ENCODE data around the gene SUPT3H.

Gene SUPT3H

DNA sequence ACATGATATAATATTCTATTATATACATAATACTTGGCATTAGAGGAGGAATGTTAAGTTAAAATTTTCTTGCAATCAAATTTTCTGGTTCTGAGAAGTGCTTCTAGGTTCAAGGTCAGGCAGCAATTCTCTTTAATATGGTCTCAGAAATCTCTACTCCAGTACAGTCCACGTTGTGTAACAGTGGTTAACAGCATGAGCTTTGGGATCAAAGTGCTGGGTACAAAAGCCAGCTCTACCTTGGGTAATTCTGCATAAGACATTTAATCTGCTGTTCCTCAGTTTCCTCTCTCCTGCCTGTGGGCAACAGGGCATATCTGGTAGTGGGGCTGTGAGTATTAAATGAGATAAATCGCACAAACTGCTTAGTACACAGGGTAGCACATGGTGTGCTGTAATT is 552.5 kb downstream of the SUPT3H start:
- H3K4me3 ChIP-seq (ENCODE audit: low read depth, low read length) = no peak overlapping the region
- TF ChIP-seq, protein P1, sequence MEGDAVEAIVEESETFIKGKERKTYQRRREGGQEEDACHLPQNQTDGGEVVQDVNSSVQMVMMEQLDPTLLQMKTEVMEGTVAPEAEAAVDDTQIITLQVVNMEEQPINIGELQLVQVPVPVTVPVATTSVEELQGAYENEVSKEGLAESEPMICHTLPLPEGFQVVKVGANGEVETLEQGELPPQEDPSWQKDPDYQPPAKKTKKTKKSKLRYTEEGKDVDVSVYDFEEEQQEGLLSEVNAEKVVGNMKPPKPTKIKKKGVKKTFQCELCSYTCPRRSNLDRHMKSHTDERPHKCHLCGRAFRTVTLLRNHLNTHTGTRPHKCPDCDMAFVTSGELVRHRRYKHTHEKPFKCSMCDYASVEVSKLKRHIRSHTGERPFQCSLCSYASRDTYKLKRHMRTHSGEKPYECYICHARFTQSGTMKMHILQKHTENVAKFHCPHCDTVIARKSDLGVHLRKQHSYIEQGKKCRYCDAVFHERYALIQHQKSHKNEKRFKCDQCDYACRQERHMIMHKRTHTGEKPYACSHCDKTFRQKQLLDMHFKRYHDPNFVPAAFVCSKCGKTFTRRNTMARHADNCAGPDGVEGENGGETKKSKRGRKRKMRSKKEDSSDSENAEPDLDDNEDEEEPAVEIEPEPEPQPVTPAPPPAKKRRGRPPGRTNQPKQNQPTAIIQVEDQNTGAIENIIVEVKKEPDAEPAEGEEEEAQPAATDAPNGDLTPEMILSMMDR (IDR thresholded peaks at IDR 0.05; ENCODE audit: borderline replicate concordance, insufficient read depth, low read depth, low read length) = no peak

DNA sequence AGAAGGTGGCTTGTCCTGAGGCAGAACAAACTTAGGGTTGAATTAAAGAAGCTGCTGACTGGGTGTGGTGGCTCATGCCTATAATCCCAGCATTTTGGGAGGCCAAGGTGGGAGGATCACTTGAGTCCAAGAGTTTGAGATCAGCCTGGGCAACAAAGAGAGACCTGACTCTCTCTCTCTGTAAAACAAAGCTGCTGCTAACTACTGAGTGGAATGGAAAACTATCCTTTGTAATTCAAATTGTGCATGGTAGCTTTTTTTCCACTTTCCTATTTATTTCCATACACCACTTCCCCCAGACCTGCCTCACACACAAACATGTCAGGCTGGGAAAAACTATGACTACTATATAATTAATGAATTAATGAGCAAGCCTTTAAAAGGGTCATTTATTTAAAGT is 553.2 kb downstream of the SUPT3H start:
- H3K4me3 ChIP-seq (ENCODE audit: low read depth, low read length) = no peak overlapping the region
- TF ChIP-seq, protein P1 (IDR thresholded peaks at IDR 0.05; ENCODE audit: borderline replicate concordance, insufficient read depth, low read depth, low read length) = no peak

DNA sequence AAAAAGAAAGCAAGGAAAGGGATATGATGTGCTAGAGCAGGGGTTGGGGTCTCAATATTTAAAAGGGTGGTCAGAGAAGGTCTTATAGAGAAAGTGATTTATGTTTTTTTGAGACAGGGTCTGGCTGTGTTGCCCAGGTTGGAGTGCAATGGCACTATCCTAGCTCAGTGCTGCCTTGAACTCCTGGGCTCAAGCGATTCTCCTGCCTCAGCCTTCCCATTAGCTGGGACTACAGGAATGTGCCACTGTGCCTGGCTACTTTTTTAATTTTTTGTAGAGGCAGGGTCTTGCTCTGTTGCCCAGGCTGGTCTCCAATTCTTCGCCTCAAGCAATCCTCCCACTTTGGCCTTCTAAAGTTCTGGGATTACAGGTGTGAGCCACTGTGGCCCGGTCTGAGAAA is 557.0 kb downstream of the SUPT3H start:
- no peak overlapping the region for H3K4me3 ChIP-seq (ENCODE audit: low read depth, low read length)
- TF ChIP-seq, protein P1 (IDR thresholded peaks at IDR 0.05; ENCODE audit: borderline replicate concordance, insufficient read depth, low read depth, low read length) = no peak

DNA sequence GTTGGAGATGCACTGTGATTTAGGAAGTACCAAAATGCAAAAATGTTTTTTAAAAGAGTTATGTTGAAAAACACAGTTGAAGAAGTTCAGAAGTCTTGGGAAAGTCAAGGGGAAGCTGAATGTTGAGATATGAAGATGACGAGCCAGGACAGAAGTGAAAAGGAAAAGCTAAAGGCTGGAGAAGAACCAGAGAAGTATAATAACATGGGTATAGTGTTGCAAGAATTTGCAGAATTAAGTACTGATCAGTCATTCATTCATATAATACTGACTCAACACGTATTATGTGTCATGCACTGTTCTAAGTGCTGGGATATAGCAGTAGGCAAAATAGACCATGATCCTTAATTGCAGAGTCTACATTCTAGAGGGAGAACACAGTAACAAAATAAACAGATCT is 557.4 kb downstream of the SUPT3H start:
- TF ChIP-seq, protein P1 (IDR thresholded peaks at IDR 0.05; ENCODE audit: borderline replicate concordance, insufficient read depth, low read depth, low read length) = no peak
- H3K4me3 ChIP-seq (ENCODE audit: low read depth, low read length) = no peak overlapping the region

DNA sequence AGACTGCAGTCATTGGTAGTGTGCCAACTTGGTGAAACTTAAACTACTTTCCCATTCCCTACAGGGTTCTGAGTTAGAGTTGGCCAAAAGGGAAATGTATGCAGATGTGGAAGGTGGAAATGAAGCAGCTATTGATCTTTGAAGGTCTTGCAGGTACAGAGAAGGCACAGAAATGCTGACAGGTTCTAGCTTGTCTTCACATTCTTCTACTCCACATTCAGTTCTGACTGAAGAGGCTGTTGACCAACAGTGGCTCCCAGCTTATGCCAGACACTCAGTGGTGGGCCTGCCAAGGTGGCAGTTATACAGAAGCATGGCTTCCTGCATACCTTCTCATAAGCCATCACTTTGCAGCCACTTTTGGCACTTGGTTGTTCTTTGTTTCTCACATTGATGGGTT is 566.3 kb downstream of the SUPT3H start:
- TF ChIP-seq, protein P1 (IDR thresholded peaks at IDR 0.05; ENCODE audit: borderline replicate concordance, insufficient read depth, low read depth, low read length) = no peak
- H3K4me3 ChIP-seq (ENCODE audit: low read depth, low read length) = no peak overlapping the region

DNA sequence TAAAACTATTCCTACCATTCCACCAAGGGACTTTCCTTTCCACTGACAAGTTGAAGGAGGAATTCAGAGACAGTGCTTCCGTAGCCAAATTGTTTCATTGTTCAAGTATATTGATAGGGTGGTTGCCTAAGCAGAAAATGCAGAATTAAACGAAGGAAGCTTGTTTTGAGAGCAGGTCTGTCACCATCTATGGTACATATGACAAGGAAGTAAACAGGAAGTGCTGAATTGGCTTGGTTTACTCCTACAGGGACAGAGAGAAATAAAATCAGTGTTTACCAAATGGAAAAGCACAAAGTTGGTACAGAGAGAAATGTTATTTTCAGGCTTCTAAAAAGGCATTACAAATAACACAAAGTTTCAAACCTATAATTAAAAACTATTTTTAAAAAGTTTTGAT is 568.5 kb downstream of the SUPT3H start:
- TF ChIP-seq, protein P1 (IDR thresholded peaks at IDR 0.05; ENCODE audit: borderline replicate concordance, insufficient read depth, low read depth, low read length) = no peak
- no peak overlapping the region for H3K4me3 ChIP-seq (ENCODE audit: low read depth, low read length)

DNA sequence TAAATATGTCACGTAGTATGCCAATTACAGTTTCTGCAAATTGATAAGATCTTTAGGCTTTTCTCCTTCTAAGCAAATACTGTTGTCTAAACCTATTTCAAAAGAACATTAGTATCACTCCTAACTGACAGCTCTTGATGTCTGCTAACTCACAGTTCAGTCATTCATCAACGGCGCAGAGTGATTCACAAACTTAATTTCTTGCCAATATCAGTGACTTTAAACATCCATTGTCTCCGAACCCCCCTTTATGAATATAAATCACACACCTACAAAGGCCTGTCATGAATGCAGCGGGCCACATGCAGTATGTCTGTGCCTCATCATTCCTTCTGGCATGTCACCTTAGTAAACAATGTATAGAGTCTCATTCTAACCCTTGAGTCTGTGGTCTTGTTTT is 569.6 kb downstream of the SUPT3H start:
- no peak overlapping the region for H3K4me3 ChIP-seq (ENCODE audit: low read depth, low read length)
- TF ChIP-seq, protein P1 (IDR thresholded peaks at IDR 0.05; ENCODE audit: borderline replicate concordance, insufficient read depth, low read depth, low read length) = no peak
